ENCODE data around the gene OTUD1.

GRCh38 chr10:23390809-23391208 lies 48.1 kb upstream of the OTUD1 start:
- TF ChIP-seq, protein P1, sequence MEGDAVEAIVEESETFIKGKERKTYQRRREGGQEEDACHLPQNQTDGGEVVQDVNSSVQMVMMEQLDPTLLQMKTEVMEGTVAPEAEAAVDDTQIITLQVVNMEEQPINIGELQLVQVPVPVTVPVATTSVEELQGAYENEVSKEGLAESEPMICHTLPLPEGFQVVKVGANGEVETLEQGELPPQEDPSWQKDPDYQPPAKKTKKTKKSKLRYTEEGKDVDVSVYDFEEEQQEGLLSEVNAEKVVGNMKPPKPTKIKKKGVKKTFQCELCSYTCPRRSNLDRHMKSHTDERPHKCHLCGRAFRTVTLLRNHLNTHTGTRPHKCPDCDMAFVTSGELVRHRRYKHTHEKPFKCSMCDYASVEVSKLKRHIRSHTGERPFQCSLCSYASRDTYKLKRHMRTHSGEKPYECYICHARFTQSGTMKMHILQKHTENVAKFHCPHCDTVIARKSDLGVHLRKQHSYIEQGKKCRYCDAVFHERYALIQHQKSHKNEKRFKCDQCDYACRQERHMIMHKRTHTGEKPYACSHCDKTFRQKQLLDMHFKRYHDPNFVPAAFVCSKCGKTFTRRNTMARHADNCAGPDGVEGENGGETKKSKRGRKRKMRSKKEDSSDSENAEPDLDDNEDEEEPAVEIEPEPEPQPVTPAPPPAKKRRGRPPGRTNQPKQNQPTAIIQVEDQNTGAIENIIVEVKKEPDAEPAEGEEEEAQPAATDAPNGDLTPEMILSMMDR (IDR thresholded peaks at IDR 0.05; ENCODE audit: low read length): no peak
- no peak for TF ChIP-seq EZH2 (IDR thresholded peaks at IDR 0.05; ENCODE audit: borderline replicate concordance, low read length)

Data from OCI-LY1 (cell line).